Measurements from ENCODE around the gene DHX58. TPM values are rescaled to one million over a fixed set of nuclear protein-coding genes. Genes with fewer than 3 reads are reported as not detected.

Gene DHX58
- total and polyA plus RNA-seq, 10 of the 15 experiments (the other 5 are each of a cell fraction or from before 2014, with no cell fraction given), result 3.5 to 69.8 (median 16.4) TPM

- TF ChIP-seq BCLAF1 (IDR thresholded peaks at IDR 0.05) (no peak), NFXL1 (IDR thresholded peaks at IDR 0.05; ENCODE audit: borderline replicate concordance) (no peak), PBX3 (IDR thresholded peaks at IDR 0.05; ENCODE audit: insufficient replicate concordance, low read depth, low read length) (no peak), SREBF1 (IDR thresholded peaks at IDR 0.05; ENCODE audit: low read length) (no peak), ZBTB4 (CRISPR knock-in tag; IDR thresholded peaks at IDR 0.05) (no peak), NKRF (conservative IDR thresholded peaks at IDR 0.05) (peak; percentile 49; the same call in 1 of the 2 replicates), GATAD2B (conservative IDR thresholded peaks at IDR 0.05; ENCODE audit: low read depth) (no peak), IKZF1 (conservative IDR thresholded peaks at IDR 0.05) (peak; percentile 43; the same call in 1 of the 2 replicates), ESRRA (IDR thresholded peaks at IDR 0.05; ENCODE audit: low read length) (no peak)
Observed at GRCh38 chr17:42112552-42113176, at the start of gene DHX58 (continued).
